Heart right ventricle (tissue), 16 donors: Measurements from ENCODE around the gene KLHL2. TPM values are rescaled to one million over a fixed set of nuclear protein-coding genes. Genes with fewer than 3 reads are reported as not detected.
A peak's percentile ranks its signal among the peaks of the same experiment; 100 is the strongest.
"Not testable (repeated sequence)": the region's sequence is repeated elsewhere in the genome, so short reads cannot be mapped to it uniquely, and the experiment has no call there.

Source experiments
- ATAC-seq, 8 donors: fragments of 200-7000 bp; cut with Tn5 transposase; one replicate each; pipeline ENCODE4 v1.9.1; 2020; ENCODE audit warnings: mild to moderate bottlenecking in 8 of 8, moderate library complexity in 8 of 8, moderate number of reproducible peaks in 1 of 8
- DNase-seq, 2 donors: peaks; one replicate each; pipeline ENCODE4 v3.0.0-alpha.2; 2020
- H3K27ac ChIP-seq, 10 donors: fragments of 200-600 bp; sonication (generic) in 2 of 10; one replicate each; pipeline versions ENCODE4 v1.5.0 to v1.8.0; 2020 to 2022; ENCODE audit warnings: mild to moderate bottlenecking in 3 of 10
- H3K27me3 ChIP-seq, 7 donors: fragments of 200-600 bp; one replicate each; pipeline ENCODE4 v1.8.0; 2021 to 2022; ENCODE audit warnings: mild to moderate bottlenecking in 2 of 7
- H3K36me3 ChIP-seq, 9 donors: fragments of 200-600 bp; sonication (generic) in 1 of 9; one replicate each; pipeline versions ENCODE4 v1.5.0 to v1.8.0; 2020 to 2022; ENCODE audit warnings: mild to moderate bottlenecking in 2 of 9
- H3K4me1 ChIP-seq, 9 donors: fragments of 200-600 bp; sonication (generic) in 1 of 9; one replicate each; pipeline versions ENCODE4 v1.5.0 to v1.8.0; 2020 to 2022; ENCODE audit warnings: mild to moderate bottlenecking in 4 of 9
- H3K4me3 ChIP-seq, 10 donors: fragments of 200-600 bp; sonication (generic) in 2 of 10; one replicate each; pipeline versions ENCODE4 v1.5.0 to v1.8.0; 2020 to 2022; ENCODE audit warnings: mild to moderate bottlenecking in 7 of 10, moderate library complexity in 2 of 10
- H3K9me3 ChIP-seq, 11 donors: fragments of 200-600 bp in 10 of 11; sonication (generic) in 2 of 11; one replicate each; pipeline versions ENCODE4 v1.5.0 to v1.8.0; 2013 to 2022; ENCODE audit warnings: mild to moderate bottlenecking in 2 of 11, control low read depth in 1 of 11, moderate library complexity in 1 of 11
- CTCF ChIP-seq, 9 donors: fragments of 200-600 bp; sonication (generic) in 2 of 9; IDR thresholded peaks; one replicate each; pipeline versions ENCODE4 v1.5.0 to v1.8.0; 2021 to 2022; ENCODE audit warnings: antibody characterized with exemption in 9 of 9, mild to moderate bottlenecking in 5 of 9, moderate library complexity in 1 of 9
- WGBS, 2 donors: extraction: QIAGEN DNeasy Blood & Tissue Kit; methylation state at CpG; one replicate each; pipeline ENCODE4 v1.1.7; 2013; ENCODE audit warnings: inconsistent platforms in 1 of 2; 5-methylcytosine and 5-hydroxymethylcytosine counted together
- intact Hi-C, 10 donors: fragments of 100-400 bp; cut with DNase I; formaldehyde crosslinking; loops; one replicate each; pipeline versions ENCODE4 v1.11.1 to v1.14.2; 2022
- polyA plus RNA-seq, 2 donors: library from polyadenylated mRNA; stranded (reverse); fragments of 200-250 nt; gene quantifications; one replicate each; pipeline ENCODE4 v1.2.3, GENCODE V29; 2013
- total RNA-seq, 10 donors: library from RNA; stranded (reverse); fragmentation: NEBNext Ultra II Directional in 3 of 10; extraction: Animal tissue kit (Norgen Biotek cat#: 25700) in 3 of 10; gene quantifications; one replicate each; pipeline versions ENCODE4 v1.2.1 to v1.2.4, GENCODE V29; 2021 to 2023
- donor health status: Arrhythmogenic right ventricular cardiomyopathy.
- donor health status: ischemic (EF 13 %, LVEDD 7.1; RV severe dilation, severe dysfunction).
- donor health status: healthy with polysubstance abuse.
- donor health status: DM: no; HTN: yes; CAD: no.
- donor health status: DM: no; HTN: no; CAD: no.
- donor health status: ischemic (EF 25% LVEDD 6.9; RV normal size, moderate dysfunction).
- donor health status: ischemic (EF 25% LVEDD 5.7; RV mildly dilated, moderate dysfunction).
- donor health status: healthy.
- donor health status: DM: yes; HTN: yes; CAD: no.
- donor health status: Ischemic cardiomyopathy.
- donor health status: ischemic (EF 35%, LVEDD 5.7; RV mildly dilated, moderate dysfunction).
- donor health status: nonischemic (EF 11% LVEDD 7.7; RV severe dilation, severe dysfunction).
- donor health status: DM: yes; HTN: yes; CAD: no.
- donor health status: PGD.
- donor health status: ischemic (EF 29% LVEDD 5.4; RV normal size, mild dysfunction).
- donor health status: nonischemic (EF 23%, LVEDD 6.1; RV moderate dilation, normal function).

The KLHL2 gene
- total and polyA plus RNA-seq, 12 donors, result 6.0 to 14.7 (median 10.9) TPM

DNA sequence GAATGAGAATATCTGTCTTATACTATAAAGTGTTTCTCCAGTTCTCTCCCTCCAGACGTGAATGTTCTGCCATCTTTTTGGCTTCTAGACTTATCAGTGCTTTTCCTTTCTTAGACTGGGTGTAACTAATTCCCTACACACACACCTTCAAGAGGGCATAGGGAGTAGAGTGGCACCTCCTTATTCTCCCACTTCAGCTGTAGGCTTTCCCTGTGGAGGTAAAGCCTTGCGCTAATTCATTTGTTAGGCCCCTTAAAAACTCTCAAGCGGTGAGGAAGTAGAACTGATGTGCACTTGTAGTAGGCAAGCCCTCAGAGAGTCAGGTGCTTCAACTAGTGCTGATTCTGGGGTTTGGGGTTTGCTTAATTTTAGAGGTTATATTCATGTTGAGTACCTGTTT is 10.0 kb downstream of the KLHL2 start:
- no peak for DNase-seq
- ATAC-seq, result no peak
- no peaks in the 10 kb centered on the region for H3K27me3 ChIP-seq
- H3K27ac ChIP-seq, result peak overlapping the region in 1 of 10 donors; percentile 11
- no peak for TF ChIP-seq CTCF (IDR thresholded peaks at IDR 0.05)
- peaks cover 0 to 64% (median 20%) of the 10 kb centered on the region in 9 donors for H3K4me1 ChIP-seq
- no peak overlapping the region for H3K4me3 ChIP-seq
- H3K9me3 ChIP-seq, result no peaks in the 10 kb centered on the region
- intact Hi-C loops, result no loop called here
- H3K36me3 ChIP-seq, result no peaks in the 10 kb centered on the region
- 85 to 91% methylated on average over 3 of the region's 3 CpGs for WGBS, 2 donors

GRCh38 chr4:165221306-165221705 is 13.9 kb downstream of the KLHL2 start:
- H3K4me3 ChIP-seq, DNase-seq, intact Hi-C loops, ATAC-seq, H3K27me3 ChIP-seq, H3K36me3 ChIP-seq, H3K9me3 ChIP-seq: not testable (repeated sequence)
- peak overlapping the region in 8 of 10 donors; percentile 60 to 83 (median 76) for H3K27ac ChIP-seq
- WGBS, 2 donors, result 77 to 89% methylated on average over 4 of the region's 4 CpGs
- H3K4me1 ChIP-seq, result peaks cover 0 to 44% (median 21%) of the 10 kb centered on the region in 9 donors

GRCh38 chr4:165221993-165222650 is 14.8 kb downstream of the KLHL2 start:
- intact Hi-C loops, H3K4me3 ChIP-seq, H3K9me3 ChIP-seq, H3K27me3 ChIP-seq, H3K36me3 ChIP-seq: not testable (repeated sequence)
- whole genome bisulfite sequencing, 2 donors, result 27% methylated on average over 4 of the region's 5 CpGs
- H3K4me1 ChIP-seq, result peaks cover 0 to 36% (median 21%) of the 10 kb centered on the region in 9 donors
- ATAC-seq (peak in 7 of 8 donors; percentile 46 to 84 (median 78)), DNase-seq (peak in 1 of 2 donors; percentile 13)
- H3K27ac ChIP-seq, result peak overlapping the region in 9 of 10 donors; percentile 17 to 83 (median 72)

GRCh38 chr4:165222651-165222994 is 15.3 kb downstream of the KLHL2 start:
- DNase-seq, result peak in 1 of 2 donors; percentile 34
- H3K36me3 ChIP-seq, result peaks cover 0 to 10% (median 0%) of the 10 kb centered on the region in 9 donors
- no peaks in the 10 kb centered on the region for H3K9me3 ChIP-seq
- WGBS, 2 donors, result 50 to 53% methylated on average over 2 of the region's 2 CpGs
- no peaks in the 10 kb centered on the region for H3K27me3 ChIP-seq
- peak; percentile 71 to 95 (median 94) for ATAC-seq
- H3K4me1 ChIP-seq, result peaks cover 0 to 33% (median 21%) of the 10 kb centered on the region in 9 donors
- TF ChIP-seq CTCF (IDR thresholded peaks at IDR 0.05), result no peak
- H3K4me3 ChIP-seq, result no peak overlapping the region
- intact Hi-C loops, result no loop called here
- H3K27ac ChIP-seq, result peak overlapping the region in 9 of 10 donors; percentile 17 to 83 (median 72)

- H3K9me3 ChIP-seq, H3K4me3 ChIP-seq, H3K27me3 ChIP-seq, H3K27ac ChIP-seq, intact Hi-C loops, ATAC-seq, DNase-seq: not testable (repeated sequence)
- H3K36me3 ChIP-seq, result peaks cover 0 to 34% (median 0%) of the 10 kb centered on the region in 9 donors
- H3K4me1 ChIP-seq, result peaks cover 0 to 25% (median 10%) of the 10 kb centered on the region in 9 donors
- WGBS, 2 donors, result 89 to 90% methylated on average over 2 of the region's 2 CpGs
Measured at GRCh38 chr4:165227401-165227800, 20.0 kb downstream of the KLHL2 start.

GRCh38 chr4:165229490-165230200 is 22.3 kb downstream of the KLHL2 start:
- H3K4me1 ChIP-seq, H3K27me3 ChIP-seq, H3K27ac ChIP-seq, ATAC-seq, intact Hi-C loops, H3K4me3 ChIP-seq, H3K9me3 ChIP-seq, DNase-seq: not testable (repeated sequence)
- peaks cover 0 to 34% (median 0%) of the 10 kb centered on the region in 9 donors for H3K36me3 ChIP-seq
- WGBS, 2 donors, result 74 to 76% methylated on average over 4 of the region's 4 CpGs

DNA sequence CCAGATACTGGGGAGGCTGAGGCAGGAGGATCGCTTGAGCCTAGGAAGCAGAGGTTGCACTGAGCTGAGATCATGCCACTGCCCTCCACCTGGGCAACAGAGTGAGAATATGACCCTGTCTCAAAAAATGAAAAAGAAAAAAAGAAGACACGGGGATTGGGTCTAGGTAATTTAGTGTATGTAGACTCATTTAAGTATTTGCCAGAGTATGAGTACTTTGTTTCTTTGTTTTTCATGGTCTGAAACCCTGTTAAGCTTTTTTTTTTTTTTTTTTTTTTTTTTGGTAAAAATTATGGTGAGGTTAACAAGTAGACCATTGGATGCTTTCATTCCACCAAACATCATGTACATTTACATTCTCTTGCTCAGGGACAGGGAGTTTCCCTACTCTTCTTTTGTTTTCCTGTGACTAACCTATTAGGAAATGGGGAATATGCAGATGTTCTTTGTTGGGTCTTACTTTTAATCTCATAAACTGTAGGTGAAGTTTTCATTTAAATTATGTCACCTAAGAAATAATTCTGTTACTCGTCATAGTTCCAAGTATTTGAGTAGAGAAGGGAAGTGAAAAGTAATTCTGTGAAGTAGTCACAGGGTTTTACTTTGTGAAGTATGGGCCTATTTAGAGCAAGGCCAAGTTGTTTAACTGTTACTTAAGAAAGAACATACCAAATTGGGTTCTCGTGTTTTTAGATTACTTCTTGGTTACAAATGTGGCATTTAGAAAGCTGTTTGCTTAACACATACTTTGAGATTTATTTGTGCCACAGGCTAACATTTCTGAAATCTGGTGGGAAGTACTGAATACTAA is 25.5 kb downstream of the KLHL2 start:
- WGBS, 2 donors, result 88 to 92% methylated on average over 4 of the region's 4 CpGs
- H3K36me3 ChIP-seq, result peaks cover 0 to 22% (median 0%) of the 10 kb centered on the region in 9 donors
- H3K9me3 ChIP-seq, H3K27me3 ChIP-seq, ATAC-seq, intact Hi-C loops, H3K4me1 ChIP-seq, DNase-seq, H3K4me3 ChIP-seq: not testable (repeated sequence)
- peak overlapping the region in 1 of 10 donors; percentile 42 for H3K27ac ChIP-seq
